GM18520 (cell line): ENCODE results near the gene KCNK5.

Source experiments
- ATAC-seq: cut with Tn5 transposase; IDR thresholded peaks from one replicate; pipeline ENCODE4 v1.9.1; 2021; ENCODE audit not compliant: unreplicated experiment

The KCNK5 gene

DNA sequence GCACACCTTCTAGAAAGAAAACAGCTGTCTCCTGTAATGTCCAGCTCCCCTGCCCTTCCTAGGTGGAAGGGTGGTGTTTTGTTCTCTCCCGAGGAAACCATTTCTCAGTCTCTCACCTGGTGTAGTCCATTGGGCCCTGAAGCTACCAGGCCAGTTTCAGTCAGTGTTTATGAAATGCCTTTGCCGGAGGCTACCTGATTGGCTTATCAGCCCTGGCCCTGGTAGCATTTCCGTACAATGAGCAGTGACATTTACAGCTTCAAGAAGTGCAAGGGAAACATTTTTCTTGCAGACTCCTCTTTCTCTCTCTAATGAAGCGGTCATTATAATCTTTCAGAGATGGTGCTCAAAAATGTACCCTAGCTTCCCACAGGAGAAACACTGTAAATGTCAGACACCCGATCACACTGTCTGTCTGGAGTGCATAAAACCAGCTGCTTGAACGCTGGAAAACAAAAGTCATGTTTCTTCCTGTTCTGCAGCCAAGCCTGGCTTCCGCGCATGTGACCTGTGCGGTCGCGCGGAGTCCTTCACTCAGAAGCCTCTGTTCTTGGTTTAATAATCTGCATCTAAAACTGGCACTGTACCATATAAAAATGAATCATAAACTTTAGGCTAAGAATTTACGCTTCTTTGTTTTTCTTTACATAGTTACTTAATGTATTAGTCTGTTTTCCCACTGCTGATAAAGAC is 85.9 kb downstream of the KCNK5 start:
- ATAC-seq: no peak

DNA sequence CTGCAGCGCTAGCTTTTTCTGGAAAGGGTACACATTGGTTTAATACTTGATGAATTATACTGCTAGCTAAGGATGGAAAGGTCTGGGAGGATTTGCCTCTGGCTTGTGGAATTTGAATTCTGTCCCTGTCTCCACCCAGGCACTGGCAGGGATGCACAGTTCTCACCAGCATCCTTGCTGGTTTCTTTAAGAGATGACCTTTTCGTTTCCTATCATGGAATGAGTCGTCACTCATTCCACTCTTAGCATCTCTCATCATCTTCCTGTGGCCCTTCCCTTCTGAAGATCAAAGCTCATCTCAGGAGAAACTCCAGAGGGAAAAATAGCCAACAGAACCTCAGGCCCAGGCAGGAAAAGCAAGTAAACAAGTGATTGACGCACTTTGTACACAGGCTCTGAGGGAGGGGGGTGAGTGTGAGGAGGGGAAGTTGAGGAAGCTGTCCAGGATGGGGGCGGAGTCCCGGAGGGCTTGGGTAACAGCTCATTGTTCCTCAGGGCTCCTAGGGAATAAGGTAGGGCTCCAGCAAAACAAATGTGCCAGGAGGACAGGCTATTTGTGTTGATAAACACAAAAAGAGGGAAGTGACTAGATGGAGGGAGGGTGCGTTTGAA is 88.6 kb downstream of the KCNK5 start:
- ATAC-seq: no peak
